Endothelial cell of umbilical vein (primary cell): ENCODE measurements around the gene POLR1H. TPM values are rescaled to one million over a fixed set of nuclear protein-coding genes. Genes with fewer than 3 reads are reported as not detected.

ENCODE experiments used
- BruUV-seq: library from RNA; stranded (reverse); fragments of 400-500 nt; replicated peaks from 2 replicates; lab custom pipeline; 2021; lab: Mats Ljungman, UMichigan
- CTCF ChIA-PET: fragments of 300-600, 350-600 bp; sonication (Branson Sonifier 250); formaldehyde crosslinking; loops from one replicate; lab custom pipeline; 2021; ENCODE audit warnings: antibody characterized with exemption, inconsistent platforms; lab: Charles Lee
- POLR2A ChIA-PET: fragments of 300-600, 350-600 bp; sonication (Branson Sonifier 250); formaldehyde crosslinking; loops from one replicate; lab custom pipeline; 2021; ENCODE audit warnings: antibody characterized with exemption, inconsistent platforms; lab: Charles Lee
- DNase-seq: peaks from one replicate; pipeline ENCODE4 v3.0.0-alpha.2; 2011; ENCODE audit warnings: low read depth, low spot score
- FAIRE-seq: peaks from 2 replicates; lab custom pipeline; 2011; peaks lifted over from hg19 to GRCh38; lab: Jason Lieb, UNC
- H2AFZ ChIP-seq: 2 replicates; pipeline ENCODE4 v1.6.0; 2012; ENCODE audit warnings: low read depth, low read length, control low read depth, inconsistent platforms
- H3K27ac ChIP-seq: 2 replicates; pipeline ENCODE4 v1.5.1; 2011; ENCODE audit warnings: low read depth, mild to moderate bottlenecking, control low read depth, low read length, moderate library complexity; ENCODE audit not compliant: insufficient read depth
- H3K27me3 ChIP-seq, 2 experiments: 2 replicates each; pipeline versions ENCODE4 v1.6.0 to v1.6.1; 2011; ENCODE audit warnings: low read length in 2 of 2, mixed read lengths in 1 of 2; ENCODE audit not compliant: control insufficient read depth in 2 of 2, insufficient read depth in 2 of 2
- H3K36me3 ChIP-seq, 2 experiments: 2 replicates in 1 of 2; 3 replicates in 1 of 2; pipeline ENCODE4 v1.5.1; 2011; ENCODE audit warnings: low read length in 2 of 2, mild to moderate bottlenecking in 1 of 2, moderate library complexity in 1 of 2; ENCODE audit not compliant: control insufficient read depth in 2 of 2, insufficient read depth in 2 of 2; ENCODE audit errors: extremely low read depth in 1 of 2
- H3K4me1 ChIP-seq: 3 replicates; pipeline ENCODE4 v1.5.1; 2011; ENCODE audit warnings: mild to moderate bottlenecking, low read length; ENCODE audit not compliant: control insufficient read depth, insufficient read depth; ENCODE audit errors: extremely low read depth
- H3K4me2 ChIP-seq: 2 replicates; pipeline ENCODE4 v1.6.1; 2011; ENCODE audit warnings: low read length, control low read depth, mixed read lengths; ENCODE audit not compliant: insufficient read depth
- H3K4me3 ChIP-seq, 3 experiments: fragments of 200-600 bp in 1 of 3; sonication (generic), shearing (Covaris generic) in 1 of 3; replicated peaks in 1 of 3; 2 replicates each; pipeline ENCODE4 v1.5.1; 2011 to 2016; ENCODE audit warnings: control low read depth in 3 of 3, low read length in 3 of 3, mild to moderate bottlenecking in 2 of 3, inconsistent platforms in 1 of 3, low read depth in 1 of 3, moderate library complexity in 1 of 3; ENCODE audit not compliant: insufficient read depth in 1 of 3
- H3K79me2 ChIP-seq: 2 replicates; pipeline ENCODE4 v1.6.0; 2012; ENCODE audit warnings: low read length, inconsistent platforms; ENCODE audit not compliant: control insufficient read depth, insufficient read depth
- H3K9ac ChIP-seq: replicated peaks from 2 replicates; pipeline ENCODE3; 2011; ENCODE audit warnings: low read length, control low read depth; ENCODE audit not compliant: insufficient read depth; ENCODE audit errors: extremely low read depth
- H3K9me1 ChIP-seq: replicated peaks from 3 replicates; pipeline ENCODE4 v1.6.0; 2011; ENCODE audit warnings: mild to moderate bottlenecking, low read length; ENCODE audit not compliant: control insufficient read depth, insufficient read depth; ENCODE audit errors: extremely low read depth
- H3K9me3 ChIP-seq: replicated peaks from 2 replicates; pipeline ENCODE4 v1.5.1; 2012; ENCODE audit warnings: low read length, inconsistent platforms; ENCODE audit not compliant: control insufficient read depth, insufficient read depth
- H4K20me1 ChIP-seq: replicated peaks from 2 replicates; pipeline ENCODE3; 2011; ENCODE audit warnings: mild to moderate bottlenecking, low read length; ENCODE audit not compliant: control insufficient read depth, insufficient read depth; ENCODE audit errors: extremely low read depth
- CTCF ChIP-seq, 2 donors: IDR thresholded peaks; 1 replicate in 1 of 2; 2 replicates in 1 of 2; pipeline ENCODE4 v1.5.1; 2011; ENCODE audit warnings: low read length in 2 of 2, mild to moderate bottlenecking in 2 of 2, moderate library complexity in 2 of 2, control low read depth in 1 of 2, inconsistent platforms in 1 of 2, low read depth in 1 of 2; ENCODE audit not compliant: insufficient read depth in 1 of 2; ENCODE audit errors: extremely low read depth in 1 of 2
- EZH2 ChIP-seq: IDR thresholded peaks from 2 replicates; pipeline ENCODE4 v1.6.1; 2012; ENCODE audit warnings: borderline replicate concordance, low read depth, mild to moderate bottlenecking, moderate library complexity, low read length, inconsistent platforms; ENCODE audit not compliant: severe bottlenecking
- FOS ChIP-seq: IDR thresholded peaks from 2 replicates; pipeline ENCODE4 v1.6.1; 2011; ENCODE audit warnings: mild to moderate bottlenecking, low read length, moderate library complexity, borderline replicate concordance; ENCODE audit not compliant: insufficient read depth
- GATA2 ChIP-seq: IDR thresholded peaks from 2 replicates; pipeline ENCODE4 v1.7.0; 2011; ENCODE audit warnings: low read depth, mild to moderate bottlenecking, moderate library complexity, mixed read lengths, low read length; ENCODE audit not compliant: insufficient read length, insufficient read depth
- JUN ChIP-seq: IDR thresholded peaks from 2 replicates; pipeline ENCODE4 v1.6.1; 2011; ENCODE audit warnings: borderline replicate concordance, low read depth; ENCODE audit not compliant: insufficient read length, insufficient read depth
- MYC ChIP-seq: IDR thresholded peaks from one replicate; pipeline ENCODE4 v1.6.1; 2011; ENCODE audit warnings: mild to moderate bottlenecking, low read depth, low read length
- POLR2A ChIP-seq: IDR thresholded peaks from 2 replicates; pipeline ENCODE4 v1.6.1; 2012; ENCODE audit warnings: low read depth, mild to moderate bottlenecking, control low read depth, low read length
- POLR2AphosphoS5 ChIP-seq: IDR thresholded peaks from 2 replicates; pipeline ENCODE4 v1.6.1; 2012; ENCODE audit warnings: low read depth, mild to moderate bottlenecking, control low read depth, low read length, moderate library complexity; ENCODE audit not compliant: insufficient read depth
- dilution Hi-C: fragments of 300-500 bp; cut with MboI; formaldehyde crosslinking; loops from one replicate; pipeline ENCODE4 v1.15.0; 2019; ENCODE audit warnings: low sequenced_read_pairs; ENCODE audit not compliant: extremely low pct_ligation_motif_present
- intact Hi-C: fragments of 100-400 bp; cut with micrococcal nuclease; formaldehyde crosslinking; loops from one replicate; pipeline ENCODE4 v1.10.0; 2022
- polyA plus RNA-seq, 4 experiments: library from polyadenylated mRNA; depleted of rRNA in 3 of 4; stranded (reverse) in 3 of 4; unstranded in 1 of 4; fragments of >200 nt; gene quantifications; 2 replicates each; pipeline versions ENCODE4 v1.2.1 to v1.2.3, GENCODE V29; 2011 to 2012; ENCODE audit warnings: missing spikeins in 1 of 4
- total RNA-seq: library from RNA; stranded (reverse); gene quantifications from 2 replicates; pipeline ENCODE4 v1.2.3, GENCODE V29; 2021

The POLR1H gene
- total and polyA plus RNA-seq, 2 donors (not counting 3 experiments of a cell fraction or from before 2014, with no cell fraction given) = 32.5 to 65.3 TPM

- ChIA-PET POLR2A (no interaction called here), CTCF (no interaction called here)
- Histone ChIP-seq H3K4me3 (no peak overlapping the region), H3K27me3 (no peaks in the 10 kb centered on the region), H3K27ac (no peak overlapping the region), H3K4me1 (no peaks in the 10 kb centered on the region), H3K9me3 (no peaks in the 10 kb centered on the region), H3K4me2 (no peak overlapping the region), H4K20me1 (no peaks in the 10 kb centered on the region), H2AFZ (no peak overlapping the region), H3K9me1 (no peaks in the 10 kb centered on the region), H3K9ac (no peak overlapping the region), H3K36me3 (no peaks in the 10 kb centered on the region), H3K79me2 (no peaks in the 10 kb centered on the region)
- BruUV-seq = no TSS peak
- no peak for TF ChIP-seq MYC
- TF ChIP-seq FOS = no peak
- TF ChIP-seq POLR2AphosphoS5 = no peak
- no peak for TF ChIP-seq EZH2
- TF ChIP-seq POLR2A = no peak
- no peak for TF ChIP-seq GATA2
- TF ChIP-seq JUN = no peak
- TF ChIP-seq CTCF (IDR thresholded peaks at IDR 0.05; ENCODE audit: extremely low read depth in 1 of 2, insufficient read depth in 1 of 2, low read depth in 1 of 2, low read length in 2 of 2) = no peak
- DNase-seq = no peak
- dilution Hi-C loops = no loop called here
- FAIRE-seq = no peak
- intact Hi-C loops = loop anchor here (10.0 kb wide), 1 partner anchor 145 kb away; no protein-coding TSS in a partner anchor
Measured at GRCh38 chr6:30029588-30029987, 31.5 kb upstream of the POLR1H start.
